Neuronal stem cell (in vitro differentiated cells): ENCODE data around the gene TMED5.
"Not testable (repeated sequence)": the region's sequence is repeated elsewhere in the genome, so short reads cannot be mapped to it uniquely, and the experiment has no call there.

Source experiments
- DNase-seq: peaks from one replicate; pipeline ENCODE4 v3.0.0-alpha.2; 2013; ENCODE audit warnings: low spot score
- H2AFZ ChIP-seq: one replicate; pipeline ENCODE4 v1.6.1; 2013; ENCODE audit warnings: mild to moderate bottlenecking, low read length, inconsistent platforms
- H2AK5ac ChIP-seq: 2 replicates; pipeline ENCODE4 v1.6.1; 2013; ENCODE audit warnings: low read depth, mild to moderate bottlenecking, inconsistent platforms, low read length, moderate library complexity, mixed read lengths
- H2BK120ac ChIP-seq: 2 replicates; pipeline ENCODE4 v1.6.1; 2013; ENCODE audit warnings: low read depth, mild to moderate bottlenecking, inconsistent platforms, low read length, moderate library complexity, mixed read lengths
- H2BK12ac ChIP-seq: one replicate; pipeline ENCODE4 v1.6.1; 2013; ENCODE audit warnings: low read length, inconsistent platforms
- H2BK15ac ChIP-seq: 2 replicates; pipeline ENCODE4 v1.6.1; 2013; ENCODE audit warnings: mild to moderate bottlenecking, low read length, inconsistent platforms, mixed read lengths
- H2BK5ac ChIP-seq: one replicate; pipeline ENCODE4 v1.6.1; 2013; ENCODE audit warnings: inconsistent platforms, mild to moderate bottlenecking, low read length, moderate library complexity
- H3K14ac ChIP-seq: one replicate; pipeline ENCODE4 v1.6.1; 2013; ENCODE audit warnings: low read length, inconsistent platforms
- H3K18ac ChIP-seq: 2 replicates; pipeline ENCODE4 v1.6.1; 2013; ENCODE audit warnings: low read length, inconsistent platforms
- H3K23ac ChIP-seq: 2 replicates; pipeline ENCODE4 v1.6.1; 2013; ENCODE audit warnings: low read depth, mild to moderate bottlenecking, mixed read lengths, low read length, inconsistent platforms; ENCODE audit not compliant: poor library complexity
- H3K27ac ChIP-seq: replicated peaks from 3 replicates; pipeline ENCODE4 v1.5.1; 2013; ENCODE audit warnings: low read length, inconsistent platforms
- H3K27me3 ChIP-seq, 3 experiments: 2 replicates each; pipeline ENCODE4 v1.6.1; 2013; ENCODE audit warnings: low read length in 3 of 3, mild to moderate bottlenecking in 2 of 3, inconsistent platforms in 1 of 3, low read depth in 1 of 3, mixed read lengths in 1 of 3, moderate library complexity in 1 of 3; ENCODE audit not compliant: control insufficient read depth in 3 of 3, insufficient read depth in 3 of 3
- H3K36me3 ChIP-seq, 2 donors: replicated peaks in 1 of 2; 2 replicates each; pipeline ENCODE4 v1.6.1; 2013; ENCODE audit warnings: low read length in 2 of 2; ENCODE audit not compliant: control insufficient read depth in 2 of 2, insufficient read depth in 2 of 2
- H3K4ac ChIP-seq: 2 replicates; pipeline ENCODE4 v1.6.1; 2013; ENCODE audit warnings: inconsistent platforms, mild to moderate bottlenecking, low read length, moderate library complexity
- H3K4me1 ChIP-seq, 2 donors: 1 replicate in 1 of 2; 2 replicates in 1 of 2; pipeline ENCODE4 v1.6.1; 2013; ENCODE audit warnings: low read length in 2 of 2, low read depth in 1 of 2; ENCODE audit not compliant: control insufficient read depth in 2 of 2, insufficient read depth in 1 of 2
- H3K4me2 ChIP-seq: one replicate; pipeline ENCODE4 v1.6.1; 2013; ENCODE audit warnings: mild to moderate bottlenecking, low read length, inconsistent platforms; ENCODE audit not compliant: insufficient read depth, poor library complexity, severe bottlenecking
- H3K4me3 ChIP-seq, 2 donors: 2 replicates each; pipeline ENCODE4 v1.5.1; 2013; ENCODE audit warnings: low read length in 2 of 2, mild to moderate bottlenecking in 2 of 2, inconsistent platforms in 1 of 2, moderate library complexity in 1 of 2
- H3K79me1 ChIP-seq: one replicate; pipeline ENCODE4 v1.6.1; 2013; ENCODE audit warnings: low read depth, mild to moderate bottlenecking, inconsistent platforms, low read length, moderate library complexity
- H3K9ac ChIP-seq: one replicate; pipeline ENCODE4 v1.6.1; 2013; ENCODE audit warnings: mild to moderate bottlenecking, low read depth, low read length, inconsistent platforms; ENCODE audit not compliant: poor library complexity
- H3K9me3 ChIP-seq, 2 donors: replicated peaks in 1 of 2; 2 replicates each; pipeline versions ENCODE3 to v1.6.1; 2013; ENCODE audit warnings: low read length in 2 of 2, mild to moderate bottlenecking in 2 of 2, inconsistent platforms in 1 of 2, low read depth in 1 of 2, mixed read lengths in 1 of 2, moderate library complexity in 1 of 2; ENCODE audit not compliant: control insufficient read depth in 2 of 2, insufficient read depth in 1 of 2
- H4K8ac ChIP-seq: one replicate; pipeline ENCODE4 v1.6.1; 2013; ENCODE audit warnings: low read depth, mild to moderate bottlenecking, inconsistent platforms, low read length, moderate library complexity
- H4K91ac ChIP-seq: one replicate; pipeline ENCODE4 v1.6.1; 2013; ENCODE audit warnings: low read length, low read depth, mild to moderate bottlenecking, inconsistent platforms; ENCODE audit not compliant: poor library complexity
- WGBS, 2 donors: extraction: QIAGEN DNeasy Blood & Tissue Kit; methylation state at CpG; one replicate each; pipeline ENCODE4 v1.1.7; 2013; ENCODE audit warnings: missing lambda C conversion rate in 2 of 2, mixed read lengths in 1 of 2; ENCODE audit not compliant: insufficient read length in 2 of 2, insufficient replicate concordance in 1 of 2; ENCODE audit errors: extremely low coverage in 2 of 2; 5-methylcytosine and 5-hydroxymethylcytosine counted together

Gene TMED5

GRCh38 chr1:93165895-93166294, 14.3 kb downstream of the TMED5 start:
- WGBS, 2 donors, result no CpG with 5 or more reads among the region's 1 CpG

GRCh38 chr1:93164816-93165215, 15.4 kb downstream of the TMED5 start:
- no peak overlapping the region for H2BK15ac ChIP-seq
- H2AK5ac ChIP-seq, result no peak overlapping the region
- no peak overlapping the region for H2BK12ac ChIP-seq
- H3K9ac ChIP-seq, result no peak overlapping the region
- no CpG with 5 or more reads among the region's 2 CpGs for WGBS, 2 donors
- H2BK120ac ChIP-seq, result no peak overlapping the region
- no peak overlapping the region for H3K23ac ChIP-seq
- H3K4me1 ChIP-seq, result no peaks in the 10 kb centered on the region
- H3K9me3 ChIP-seq, result no peaks in the 10 kb centered on the region
- no peaks in the 10 kb centered on the region for H3K27me3 ChIP-seq
- H3K4ac ChIP-seq, result no peak overlapping the region
- H2BK5ac ChIP-seq, result no peak overlapping the region
- H4K91ac ChIP-seq, result no peak overlapping the region
- H3K36me3 ChIP-seq, result peaks cover 0 to 6% of the 10 kb centered on the region in 2 donors
- H3K14ac ChIP-seq, result no peak overlapping the region
- no peak overlapping the region for H3K18ac ChIP-seq
- H3K4me3 ChIP-seq, result no peak overlapping the region
- no peak overlapping the region for H3K27ac ChIP-seq
- H3K79me1 ChIP-seq, result peaks cover 2% of the 10 kb centered on the region
- no peak for DNase-seq
- H3K4me2 ChIP-seq, result no peak overlapping the region
- no peak overlapping the region for H4K8ac ChIP-seq
- H2AFZ ChIP-seq, result no peak overlapping the region

More at GRCh38 chr1:93165895-93166294, 14.3 kb downstream of the TMED5 start:
- not testable (repeated sequence) for DNase-seq, H3K4me3 ChIP-seq, H4K91ac ChIP-seq, H3K27ac ChIP-seq, H2BK5ac ChIP-seq, H2BK15ac ChIP-seq, H2BK12ac ChIP-seq, H3K23ac ChIP-seq, H2BK120ac ChIP-seq, H2AK5ac ChIP-seq, H3K4me1 ChIP-seq, H3K36me3 ChIP-seq, H3K9me3 ChIP-seq, H3K79me1 ChIP-seq, H4K8ac ChIP-seq, H3K4ac ChIP-seq, H3K18ac ChIP-seq, H3K27me3 ChIP-seq, H3K4me2 ChIP-seq, H2AFZ ChIP-seq, H3K14ac ChIP-seq, H3K9ac ChIP-seq

- H3K4ac ChIP-seq, H2AK5ac ChIP-seq, H3K4me2 ChIP-seq, H3K4me3 ChIP-seq, H3K14ac ChIP-seq, H2BK5ac ChIP-seq, H4K8ac ChIP-seq, H4K91ac ChIP-seq, DNase-seq, H3K9ac ChIP-seq, H2BK120ac ChIP-seq, H2AFZ ChIP-seq, H3K18ac ChIP-seq, H2BK15ac ChIP-seq, H3K23ac ChIP-seq, H3K27ac ChIP-seq, H3K9me3 ChIP-seq, H3K4me1 ChIP-seq, H3K27me3 ChIP-seq, H3K79me1 ChIP-seq, H2BK12ac ChIP-seq: not testable (repeated sequence)
- H3K36me3 ChIP-seq, result peaks cover 0 to 21% of the 10 kb centered on the region in 2 donors
- WGBS, 2 donors, result no CpG with 5 or more reads among the region's 8 CpGs
Measured at GRCh38 chr1:93163314-93163713, 16.9 kb downstream of the TMED5 start.

GRCh38 chr1:93159337-93159736, 20.9 kb downstream of the TMED5 start:
- H3K79me1 ChIP-seq, result no peaks in the 10 kb centered on the region
- no peak overlapping the region for H3K4ac ChIP-seq
- no peaks in the 10 kb centered on the region for H3K9me3 ChIP-seq
- no peak overlapping the region for H3K4me2 ChIP-seq
- no peak overlapping the region for H3K18ac ChIP-seq
- no peak overlapping the region for H2BK5ac ChIP-seq
- DNase-seq, result no peak
- no peak overlapping the region for H2BK120ac ChIP-seq
- no peak overlapping the region for H3K9ac ChIP-seq
- no peak overlapping the region for H2AK5ac ChIP-seq
- H3K4me1 ChIP-seq, result no peaks in the 10 kb centered on the region
- no peak overlapping the region for H4K8ac ChIP-seq
- no peak overlapping the region for H4K91ac ChIP-seq
- WGBS, 2 donors, result no CpG with 5 or more reads among the region's 2 CpGs
- no peak overlapping the region for H3K4me3 ChIP-seq
- no peak overlapping the region for H2BK15ac ChIP-seq
- no peak overlapping the region for H2AFZ ChIP-seq
- no peak overlapping the region for H2BK12ac ChIP-seq
- H3K36me3 ChIP-seq, result peaks cover 2 to 58% of the 10 kb centered on the region in 2 donors
- no peak overlapping the region for H3K23ac ChIP-seq
- H3K27me3 ChIP-seq, result no peaks in the 10 kb centered on the region
- H3K14ac ChIP-seq, result no peak overlapping the region
- H3K27ac ChIP-seq, result no peak overlapping the region
